Measurements from ENCODE around the gene PRAF2.

DNA sequence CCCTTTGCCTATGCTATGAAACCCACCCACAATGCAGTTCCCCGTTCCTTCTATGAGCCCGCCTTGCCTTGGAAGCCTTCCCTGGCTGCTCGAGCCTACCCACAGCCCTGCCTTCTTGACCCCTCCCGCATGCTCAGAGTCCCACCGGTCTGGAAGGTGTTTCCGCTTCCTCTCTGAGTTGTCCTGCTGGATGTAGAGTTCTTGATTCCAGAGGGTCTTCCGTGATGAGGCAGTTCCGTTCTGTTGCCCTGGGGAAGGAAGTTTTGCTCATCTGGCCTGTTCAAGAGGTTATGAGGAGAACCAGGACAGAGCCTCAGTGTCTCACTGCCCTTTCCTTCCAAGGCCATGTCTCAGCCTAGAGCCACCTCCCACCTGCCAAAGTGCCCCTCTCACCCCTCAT lies 42.3 kb upstream of the PRAF2 start:
- TF ChIP-seq, protein P1, sequence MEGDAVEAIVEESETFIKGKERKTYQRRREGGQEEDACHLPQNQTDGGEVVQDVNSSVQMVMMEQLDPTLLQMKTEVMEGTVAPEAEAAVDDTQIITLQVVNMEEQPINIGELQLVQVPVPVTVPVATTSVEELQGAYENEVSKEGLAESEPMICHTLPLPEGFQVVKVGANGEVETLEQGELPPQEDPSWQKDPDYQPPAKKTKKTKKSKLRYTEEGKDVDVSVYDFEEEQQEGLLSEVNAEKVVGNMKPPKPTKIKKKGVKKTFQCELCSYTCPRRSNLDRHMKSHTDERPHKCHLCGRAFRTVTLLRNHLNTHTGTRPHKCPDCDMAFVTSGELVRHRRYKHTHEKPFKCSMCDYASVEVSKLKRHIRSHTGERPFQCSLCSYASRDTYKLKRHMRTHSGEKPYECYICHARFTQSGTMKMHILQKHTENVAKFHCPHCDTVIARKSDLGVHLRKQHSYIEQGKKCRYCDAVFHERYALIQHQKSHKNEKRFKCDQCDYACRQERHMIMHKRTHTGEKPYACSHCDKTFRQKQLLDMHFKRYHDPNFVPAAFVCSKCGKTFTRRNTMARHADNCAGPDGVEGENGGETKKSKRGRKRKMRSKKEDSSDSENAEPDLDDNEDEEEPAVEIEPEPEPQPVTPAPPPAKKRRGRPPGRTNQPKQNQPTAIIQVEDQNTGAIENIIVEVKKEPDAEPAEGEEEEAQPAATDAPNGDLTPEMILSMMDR (IDR thresholded peaks at IDR 0.05; ENCODE audit: borderline replicate concordance, extremely low read depth, low read length, poor library complexity, severe bottlenecking) = no peak
- no peak for TF ChIP-seq EZH2 (IDR thresholded peaks at IDR 0.05; ENCODE audit: borderline replicate concordance, low read depth, low read length, severe bottlenecking)
